Activated CD4-positive, CD25-positive, alpha-beta regulatory T cell (primary cell): ENCODE measurements around the gene S1PR1.

ENCODE experiments used
- DNase-seq, 4 experiments: peaks; one replicate each; lab custom pipeline; 2025; lab: John Stamatoyannopoulos, UW

S1PR1 gene

GRCh38 chr1:101280049-101280592 lies 43.3 kb downstream of the S1PR1 start:
- DNase-seq, result no peak

DNA sequence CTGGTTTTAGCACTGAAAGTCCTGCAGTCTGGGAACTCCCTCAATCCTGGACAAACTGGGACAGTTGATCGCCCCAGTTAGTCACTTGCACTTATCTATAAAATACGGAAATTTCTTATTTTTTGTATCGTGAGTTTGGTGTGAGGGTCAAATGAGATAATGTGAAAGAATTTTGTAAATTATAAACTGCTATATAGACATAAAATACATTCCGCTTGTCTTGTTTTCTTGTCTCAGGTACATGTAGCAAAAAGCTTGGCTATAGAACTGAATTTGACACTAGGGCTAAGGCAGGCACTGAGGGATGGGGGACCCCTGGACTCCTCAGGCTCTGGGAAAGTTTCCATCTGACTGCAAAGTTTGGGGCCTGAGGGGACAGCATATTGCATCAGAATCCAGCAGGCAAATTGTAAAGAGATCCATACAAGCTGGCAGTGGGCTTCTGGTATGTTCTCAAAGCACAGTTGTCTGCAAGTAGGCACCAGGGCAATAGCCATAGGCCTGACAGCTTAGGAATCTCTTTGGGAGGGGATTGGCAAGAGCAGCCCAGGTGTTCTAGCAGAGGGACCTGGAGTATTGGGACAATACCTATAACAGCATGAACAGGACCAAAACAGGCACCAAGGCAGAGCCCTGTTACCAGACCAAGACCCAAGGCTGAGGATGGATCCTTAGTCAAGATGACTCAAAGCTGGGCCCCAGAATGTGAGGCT lies 44.3 kb downstream of the S1PR1 start:
- no peak for DNase-seq

- DNase-seq, result no peak
These were observed 44.9 kb downstream of the S1PR1 start for GRCh38 chr1:101281751-101282150.

GRCh38 chr1:101282314-101283038 lies 45.7 kb downstream of the S1PR1 start:
- no peak for DNase-seq

DNA sequence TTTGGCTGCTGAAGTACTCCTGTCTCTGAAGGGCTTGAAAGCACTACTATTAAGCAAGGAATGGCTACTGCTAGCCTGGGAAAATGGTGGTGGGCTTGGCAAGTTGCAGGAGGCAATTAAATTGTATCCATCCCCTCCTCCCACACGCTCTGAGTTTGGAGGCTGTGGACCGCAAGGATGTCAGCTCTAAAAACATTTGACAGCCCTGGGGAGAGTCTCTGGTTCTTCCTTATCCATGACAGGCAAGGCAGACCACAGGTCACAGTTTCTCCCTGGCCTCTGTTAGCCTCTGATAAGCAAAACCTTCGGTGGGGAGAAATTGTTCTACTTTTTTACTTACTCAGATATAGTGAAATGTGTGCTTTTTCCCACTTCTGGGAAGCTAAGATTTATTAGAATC lies 46.6 kb downstream of the S1PR1 start:
- no peak for DNase-seq

DNA sequence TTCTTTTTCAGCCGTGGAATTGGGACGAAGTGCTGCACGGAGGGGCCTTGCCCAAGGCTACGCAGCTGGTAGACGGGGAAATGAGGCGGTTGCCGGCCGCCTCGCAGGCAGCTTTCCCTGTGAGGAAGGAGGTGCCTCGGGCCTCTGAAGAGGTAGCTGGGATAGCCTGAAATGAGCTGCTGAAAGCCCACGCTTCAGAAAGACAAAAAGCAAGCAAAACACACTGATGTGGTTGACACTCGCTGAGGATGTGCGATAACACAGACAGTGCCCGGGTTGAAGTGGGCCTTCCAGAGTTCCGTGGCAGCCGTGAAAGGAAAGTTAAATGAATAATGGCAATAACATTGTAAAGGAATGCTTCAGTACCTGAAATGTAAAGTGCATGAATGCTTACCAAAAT lies 47.2 kb downstream of the S1PR1 start:
- DNase-seq, result no peak

DNA sequence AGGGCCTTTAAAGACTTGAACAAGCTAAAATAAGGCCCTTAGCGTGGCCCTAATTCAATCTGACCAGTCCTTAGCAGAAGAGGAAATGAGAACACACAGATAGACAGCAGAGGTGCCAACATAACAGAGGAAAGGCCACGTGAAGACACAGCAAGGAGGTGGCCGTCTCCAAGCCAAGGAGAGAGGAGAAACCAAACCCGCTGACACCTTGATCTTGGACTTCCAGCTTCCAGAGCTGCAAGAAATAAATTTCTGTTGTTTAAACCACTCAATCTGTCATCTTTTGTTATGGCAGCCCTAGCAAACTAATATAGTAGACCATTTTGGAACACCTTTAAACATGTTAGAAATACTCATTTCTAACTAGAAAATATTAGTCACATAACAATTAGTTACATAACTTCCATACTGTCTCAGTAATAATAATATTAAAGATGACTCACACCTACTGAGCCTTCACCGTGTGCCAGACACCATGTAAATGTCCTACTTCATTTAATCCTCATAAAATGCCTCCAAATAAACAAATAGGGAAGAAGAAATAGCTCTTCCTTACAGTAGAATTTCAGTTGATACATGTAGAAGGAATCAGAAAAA lies 47.9 kb downstream of the S1PR1 start:
- no peak for DNase-seq

GRCh38 chr1:101285922-101286570 lies 49.2 kb downstream of the S1PR1 start:
- no peak for DNase-seq

GRCh38 chr1:101288491-101288944 lies 51.7 kb downstream of the S1PR1 start:
- peak; percentile 11 to 38 (median 24) for DNase-seq

- DNase-seq, result no peak
These were observed 53.5 kb downstream of the S1PR1 start for GRCh38 chr1:101290119-101290921.
